ENCODE measurements around the gene REM1. TPM values are rescaled to one million over a fixed set of nuclear protein-coding genes. Genes with fewer than 3 reads are reported as not detected.

Gene REM1
- total and polyA plus RNA-seq, 2 of the 4 experiments (the other 2 are of a cell fraction): not detected

DNA sequence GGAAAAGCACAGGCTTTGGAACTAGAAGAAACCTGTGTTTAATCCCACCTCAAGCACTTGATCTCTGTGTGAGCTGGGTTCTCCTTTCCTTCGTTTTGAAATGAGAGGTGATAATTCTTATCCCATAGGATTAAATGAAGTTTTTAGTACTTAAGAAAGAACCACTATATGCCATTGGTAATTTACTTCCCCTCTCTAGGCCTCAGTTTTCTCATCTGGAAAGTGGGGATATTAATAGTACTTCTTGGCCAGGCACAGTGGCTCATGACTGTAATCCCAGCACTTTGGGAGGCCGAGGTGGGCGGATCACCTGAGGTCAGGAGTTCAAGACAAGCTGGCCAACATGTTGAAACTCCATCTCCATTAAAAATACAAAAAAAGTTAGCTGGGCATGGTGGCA, 14.1 kb downstream of the REM1 start:
- no peaks in the 10 kb centered on the region for H3K79me1 ChIP-seq (ENCODE audit: low read depth in 1 of 2, low read length in 2 of 2)
- no peaks in the 10 kb centered on the region for H3K9me1 ChIP-seq (ENCODE audit: insufficient read depth, low read length)
- no peak overlapping the region for H2BK20ac ChIP-seq (ENCODE audit: low read depth, low read length)
- H4K20me1 ChIP-seq (ENCODE audit: insufficient read depth, low read length): no peaks in the 10 kb centered on the region
- ChIA-PET CTCF (interaction anchor here (0.8 to 2.3 kb wide), 2 partner anchors 14 to 28 kb away, joined by 7 to 9 read pairs; no protein-coding TSS in a partner anchor), POLR2A (ENCODE audit: unreplicated experiment) (no interaction called here)
- H3K4me1 ChIP-seq (ENCODE audit: control insufficient read depth, insufficient read depth, low read length): no peaks in the 10 kb centered on the region
- in situ Hi-C loops (cut with MboI; ENCODE audit: low sequenced_read_pairs): no loop called here
- no peak for ATAC-seq (ENCODE audit: low read depth)
- no peak overlapping the region for H3K23ac ChIP-seq (ENCODE audit: low read depth, low read length)
- no peak overlapping the region for H3K14ac ChIP-seq (replicated peaks; ENCODE audit: low read depth, low read length)
- H3K27ac ChIP-seq (ENCODE audit: insufficient read depth, low read length): no peak overlapping the region
- no peak overlapping the region for H2AK5ac ChIP-seq (ENCODE audit: low read depth, low read length)
- H3K9me3 ChIP-seq (ENCODE audit: control insufficient read depth, insufficient read depth, low read length): no peaks in the 10 kb centered on the region
- H3K56ac ChIP-seq (ENCODE audit: extremely low read depth, insufficient read depth, low read length): no peak overlapping the region
- intact Hi-C loops (cut with micrococcal nuclease): no loop called here
- WGBS, 2 experiments (ENCODE audit: extremely low coverage in 2 of 2, insufficient read length in 1 of 2): 64% methylated on average over 2 of the region's 3 CpGs; no CpG with 5 or more reads in 1 of the 2 experiments
- no peak overlapping the region for H4K91ac ChIP-seq (ENCODE audit: insufficient read depth, low read depth, low read length)
- TF ChIP-seq BHLHE40 (IDR thresholded peaks at IDR 0.05; ENCODE audit: low read depth, low read length) (no peak), NFE2L2 (IDR thresholded peaks at IDR 0.05; ENCODE audit: low read depth, low read length) (no peak), CTCF (conservative IDR thresholded peaks at IDR 0.05; ENCODE audit: low read depth, low read length) (no peak), POLR2A (IDR thresholded peaks at IDR 0.05; ENCODE audit: low read depth, low read length) (no peak), CEBPB (IDR thresholded peaks at IDR 0.05; ENCODE audit: low read depth, low read length) (no peak), RCOR1 (IDR thresholded peaks at IDR 0.05; ENCODE audit: insufficient replicate concordance, low read length) (no peak), CHD1 (IDR thresholded peaks at IDR 0.05; ENCODE audit: low read depth, low read length) (no peak), FOS (IDR thresholded peaks at IDR 0.05; ENCODE audit: low read depth, low read length) (no peak), USF2 (IDR thresholded peaks at IDR 0.05; ENCODE audit: low read depth, low read length) (no peak), SMC3 (IDR thresholded peaks at IDR 0.05; ENCODE audit: low read depth, low read length) (no peak)
- TF ChIP-seq, protein P1, sequence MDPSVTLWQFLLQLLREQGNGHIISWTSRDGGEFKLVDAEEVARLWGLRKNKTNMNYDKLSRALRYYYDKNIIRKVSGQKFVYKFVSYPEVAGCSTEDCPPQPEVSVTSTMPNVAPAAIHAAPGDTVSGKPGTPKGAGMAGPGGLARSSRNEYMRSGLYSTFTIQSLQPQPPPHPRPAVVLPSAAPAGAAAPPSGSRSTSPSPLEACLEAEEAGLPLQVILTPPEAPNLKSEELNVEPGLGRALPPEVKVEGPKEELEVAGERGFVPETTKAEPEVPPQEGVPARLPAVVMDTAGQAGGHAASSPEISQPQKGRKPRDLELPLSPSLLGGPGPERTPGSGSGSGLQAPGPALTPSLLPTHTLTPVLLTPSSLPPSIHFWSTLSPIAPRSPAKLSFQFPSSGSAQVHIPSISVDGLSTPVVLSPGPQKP (IDR thresholded peaks at IDR 0.05; ENCODE audit: borderline replicate concordance, low read depth, low read length): no peak
- H4K8ac ChIP-seq (ENCODE audit: low read depth in 2 of 2, low read length in 2 of 2): no peak overlapping the region
- H3K27me3 ChIP-seq (ENCODE audit: control insufficient read depth, insufficient read depth, low read length): peaks cover 10% of the 10 kb centered on the region
- H3K9ac ChIP-seq (ENCODE audit: low read depth, low read length): no peak overlapping the region
- H2BK15ac ChIP-seq (ENCODE audit: low read depth, low read length): no peak overlapping the region
- BruUV-seq (replicated peaks): no TSS peak
- H2AK9ac ChIP-seq (replicated peaks; ENCODE audit: low read depth, low read length, poor library complexity): no peak overlapping the region
- no peak overlapping the region for H3K4me2 ChIP-seq (ENCODE audit: low read depth, low read length)
- H2BK120ac ChIP-seq (ENCODE audit: low read depth, low read length): no peak overlapping the region
- no peak for DNase-seq
- no peak overlapping the region for H3K4ac ChIP-seq (ENCODE audit: low read depth, low read length)
- no peak overlapping the region for H2AFZ ChIP-seq (replicated peaks; ENCODE audit: low read length, poor library complexity)
- no peaks in the 10 kb centered on the region for H3K36me3 ChIP-seq (ENCODE audit: control insufficient read depth, insufficient read depth, low read length)
- H3K4me3 ChIP-seq (ENCODE audit: insufficient read depth, low read depth, low read length): no peak overlapping the region
- no peak overlapping the region for H4K5ac ChIP-seq (ENCODE audit: low read depth, low read length)
- H3K18ac ChIP-seq (ENCODE audit: low read depth, low read length): no peak overlapping the region
- H2BK5ac ChIP-seq (ENCODE audit: low read depth, low read length, poor library complexity, severe bottlenecking): no peak overlapping the region
- dilution Hi-C loops (cut with HindIII; ENCODE audit: low sequenced_read_pairs, unreplicated experiment): no loop called here

Measured in IMR-90 (cell line).